WTC11 (cell line): ENCODE data around the gene ASCC3.

Experiments
- AFF4 ChIP-seq: sonication (generic); formaldehyde crosslinking; IDR thresholded peaks from 2 replicates; pipeline ENCODE4 v1.8.1; 2023; ENCODE audit warnings: mild to moderate bottlenecking, missing genetic modification reagents, borderline replicate concordance
- CTCF ChIP-seq: fragments of 200-600 bp; IDR thresholded peaks from 2 replicates; pipeline ENCODE4 v1.8.0; 2022; ENCODE audit warnings: antibody characterized with exemption
- USF1 ChIP-seq: sonication (generic); formaldehyde crosslinking; IDR thresholded peaks from 2 replicates; pipeline ENCODE4 v1.8.0; 2022; ENCODE audit warnings: mild to moderate bottlenecking, missing genetic modification reagents
- ZNF671 ChIP-seq: fragments of 250-450 bp; sonication (Bioruptor Pico); IDR thresholded peaks from 2 replicates; pipeline ENCODE4 v1.8.0; 2021; ENCODE audit warnings: mild to moderate bottlenecking

- TF ChIP-seq CTCF, result no peak
- TF ChIP-seq AFF4 (CRISPR knock-in tag), result no peak
- no peak for TF ChIP-seq USF1 (CRISPR knock-in tag)
- TF ChIP-seq ZNF671 (CRISPR knock-in tag), result no peak
Observed at GRCh38 chr6:100470422-100471120, 410.6 kb downstream of the ASCC3 start.
